Stimulated activated CD4-positive, alpha-beta T cell treated with anti-CD3 and anti-CD28 coated beads, TNF-alpha, amount 100 ng/mL, for 48 hours (primary cell): Measurements from ENCODE around the gene FLOT1.
"Not testable (repeated sequence)": the region's sequence is repeated elsewhere in the genome, so short reads cannot be mapped to it uniquely, and the experiment has no call there.

Experiments used
- DNase-seq, 3 donors: peaks; one replicate each; pipeline ENCODE4 v3.0.0-alpha.2; 2020; ENCODE audit warnings: low read depth in 3 of 3

FLOT1 gene

DNA sequence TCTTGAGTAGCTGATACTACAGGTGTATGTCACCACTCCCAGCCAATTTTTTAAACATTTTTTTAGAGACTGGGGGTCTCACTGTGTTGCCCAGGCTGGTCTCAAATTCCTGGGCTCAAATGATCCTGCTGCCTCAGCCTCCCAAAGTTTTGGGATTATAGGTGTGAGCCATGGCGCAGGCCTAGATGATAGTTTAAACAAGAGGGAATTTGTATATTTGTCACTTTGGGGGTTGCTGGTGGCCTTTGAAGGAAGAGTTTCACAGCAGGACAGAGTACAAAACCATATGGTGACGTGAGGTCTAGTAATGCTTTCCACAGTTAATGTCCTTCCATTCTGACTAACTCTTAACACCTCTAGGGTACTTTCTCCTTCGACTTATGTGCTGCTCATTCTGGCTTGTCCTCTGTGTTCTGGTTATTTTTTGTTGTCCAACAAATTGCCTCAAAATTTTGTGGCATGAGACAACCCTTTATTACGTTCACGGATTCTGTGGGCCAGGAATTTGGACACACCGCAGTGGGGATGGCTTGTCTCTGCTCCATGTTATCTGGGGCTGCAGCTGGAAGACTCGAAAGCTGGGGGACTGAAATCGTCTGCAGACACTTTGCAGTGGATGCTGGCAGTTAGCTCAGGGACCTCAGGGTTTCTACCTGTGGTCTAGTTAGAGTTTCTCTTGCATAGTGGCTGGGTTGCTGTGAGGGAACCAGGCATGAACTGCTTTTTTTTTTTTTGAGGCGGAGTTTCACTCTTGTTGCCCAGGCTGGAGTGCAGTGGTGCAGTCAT lies 24.9 kb upstream of the FLOT1 start:
- DNase-seq, result no peak

DNA sequence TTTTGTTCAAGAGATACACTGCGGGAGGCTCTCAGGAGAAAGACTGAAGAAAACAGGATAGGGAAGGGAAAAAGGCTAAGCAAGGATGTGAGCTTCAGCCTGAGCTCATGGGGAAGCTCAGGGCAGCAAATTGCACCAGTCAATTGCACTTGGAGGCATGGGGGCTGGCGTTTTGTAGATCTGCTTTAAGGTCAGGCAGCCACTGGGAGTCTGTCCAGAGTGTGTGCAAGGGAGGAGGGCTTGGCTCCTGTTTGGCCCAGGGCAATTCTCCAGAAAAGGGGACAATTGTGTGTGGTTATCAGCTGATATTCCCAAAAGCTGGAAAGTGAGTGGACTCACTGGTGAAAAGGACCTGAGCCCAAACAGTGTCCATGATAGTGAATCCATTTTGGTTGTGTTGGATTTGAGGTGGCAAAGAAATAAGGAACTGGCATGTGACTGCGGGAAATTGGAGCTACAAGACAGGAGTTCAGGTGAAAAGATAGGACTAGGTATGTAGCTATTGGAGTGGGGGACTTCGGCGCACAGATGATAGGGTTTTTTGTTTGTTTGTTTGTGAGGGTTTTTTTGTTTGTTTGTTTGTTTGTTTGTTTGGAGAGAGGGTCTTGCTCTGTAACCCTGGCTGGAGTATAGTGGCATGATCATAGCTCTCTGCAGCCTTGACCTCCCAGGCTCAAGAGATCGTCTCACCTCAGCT lies 24.1 kb upstream of the FLOT1 start:
- no peak for DNase-seq

DNA sequence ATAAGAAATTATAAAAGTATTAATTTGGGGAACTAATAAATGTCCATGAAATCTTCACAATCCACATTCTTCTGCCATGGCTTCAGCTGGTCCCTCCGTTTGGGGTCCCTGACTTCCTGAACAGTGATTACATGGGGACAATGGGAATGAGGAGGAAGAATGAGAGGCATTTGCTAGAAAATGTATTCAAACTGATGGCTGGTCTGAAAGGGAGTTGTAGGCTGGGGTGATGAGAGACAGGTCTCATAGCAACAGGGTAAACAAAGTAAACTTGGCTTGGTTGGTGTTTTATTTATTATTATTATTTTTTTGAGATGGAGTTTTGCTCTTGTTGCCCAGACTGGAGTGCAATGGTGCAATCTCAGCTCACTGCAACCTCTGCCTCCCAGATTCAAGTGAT lies 23.0 kb upstream of the FLOT1 start:
- not testable (repeated sequence) for DNase-seq

DNA sequence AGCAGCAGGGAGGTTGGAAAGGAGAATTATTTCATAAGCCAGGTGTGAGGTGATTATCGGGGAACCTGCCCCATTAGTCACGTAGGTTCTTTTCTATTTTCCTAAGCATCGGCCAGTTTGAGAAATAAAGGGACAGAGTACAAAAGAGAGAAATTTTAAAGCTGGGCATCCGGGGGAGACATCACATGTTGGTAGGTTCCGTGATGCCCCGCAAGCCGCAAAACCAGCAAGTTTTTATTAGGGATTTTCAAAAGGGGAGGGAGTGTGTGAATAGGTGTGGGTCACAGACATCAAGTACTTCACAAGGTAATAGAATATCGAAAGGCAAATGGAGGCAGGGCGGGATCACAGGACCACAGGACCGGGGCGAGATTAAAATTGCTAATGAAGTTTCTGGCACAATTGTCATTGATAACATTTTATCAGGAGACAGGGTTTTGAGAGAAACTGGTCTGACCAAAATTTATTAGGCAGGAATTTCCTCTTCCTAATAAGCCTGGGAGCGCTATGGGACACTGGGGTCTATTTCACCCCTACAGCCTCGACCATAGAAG lies 22.1 kb upstream of the FLOT1 start:
- DNase-seq, result not testable (repeated sequence)

DNA sequence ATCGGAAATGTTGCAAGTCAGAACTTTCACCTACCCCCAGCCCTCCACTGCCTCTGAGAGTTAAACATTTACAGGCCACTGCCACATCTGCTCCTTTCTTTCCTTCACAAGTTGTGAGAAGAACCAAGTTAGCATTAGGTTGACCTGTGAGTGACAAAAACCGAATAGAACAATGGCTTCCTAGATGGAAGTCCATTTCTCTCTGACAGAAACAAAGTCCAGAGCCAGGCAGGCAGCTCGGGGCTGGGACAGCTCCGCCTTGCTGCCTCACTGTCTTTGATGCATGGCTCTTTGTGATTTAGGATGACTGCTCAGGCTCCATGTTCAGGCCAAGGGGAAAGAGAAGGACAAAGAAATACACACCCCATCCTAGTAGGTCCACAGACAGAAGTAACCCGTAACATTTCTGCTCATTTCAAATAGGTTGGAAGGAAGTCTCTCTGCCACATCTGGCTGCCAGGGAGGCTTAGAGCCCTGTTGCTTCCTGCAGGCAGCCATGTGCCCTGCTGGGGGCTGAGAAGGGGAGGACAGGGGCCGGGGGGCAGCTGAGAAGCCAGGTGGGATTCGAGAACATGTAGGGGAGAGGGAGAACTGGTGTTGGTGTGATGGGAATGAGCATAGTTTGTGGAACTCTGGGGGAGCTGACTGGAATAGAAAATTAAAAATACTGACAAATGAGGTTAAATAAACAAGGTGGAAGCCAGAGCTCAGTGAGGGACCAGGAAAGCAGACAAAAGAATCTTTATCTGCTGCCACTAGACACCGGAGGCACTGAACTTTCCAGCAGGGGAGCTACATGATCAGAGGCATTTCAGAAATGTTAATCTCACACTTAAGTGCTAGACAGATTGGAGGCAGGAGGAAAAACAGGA lies 21.4 kb upstream of the FLOT1 start:
- DNase-seq, result no peak

DNA sequence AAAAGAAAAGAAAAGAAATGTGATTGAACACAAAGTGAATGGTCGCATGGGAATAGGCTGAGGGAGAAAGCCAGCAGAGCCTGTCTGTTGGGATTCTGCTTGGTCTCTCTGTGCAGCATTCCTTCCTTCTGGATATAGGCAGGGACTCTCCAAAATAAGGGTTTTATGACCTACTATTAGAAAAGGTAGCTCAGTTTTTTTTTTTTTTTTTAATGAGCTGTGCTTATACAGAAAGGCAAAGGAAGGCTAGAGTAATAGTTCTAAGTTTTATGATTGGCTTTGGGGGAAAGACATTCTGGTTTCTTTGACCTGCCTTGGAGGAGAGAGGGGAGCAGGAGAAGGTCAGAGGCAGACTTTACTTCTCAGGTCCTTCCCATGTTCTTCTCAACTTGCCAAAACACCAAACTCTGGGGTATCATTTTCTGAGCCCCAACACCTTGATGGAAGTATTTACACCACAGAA lies 20.7 kb upstream of the FLOT1 start:
- DNase-seq, result no peak

DNA sequence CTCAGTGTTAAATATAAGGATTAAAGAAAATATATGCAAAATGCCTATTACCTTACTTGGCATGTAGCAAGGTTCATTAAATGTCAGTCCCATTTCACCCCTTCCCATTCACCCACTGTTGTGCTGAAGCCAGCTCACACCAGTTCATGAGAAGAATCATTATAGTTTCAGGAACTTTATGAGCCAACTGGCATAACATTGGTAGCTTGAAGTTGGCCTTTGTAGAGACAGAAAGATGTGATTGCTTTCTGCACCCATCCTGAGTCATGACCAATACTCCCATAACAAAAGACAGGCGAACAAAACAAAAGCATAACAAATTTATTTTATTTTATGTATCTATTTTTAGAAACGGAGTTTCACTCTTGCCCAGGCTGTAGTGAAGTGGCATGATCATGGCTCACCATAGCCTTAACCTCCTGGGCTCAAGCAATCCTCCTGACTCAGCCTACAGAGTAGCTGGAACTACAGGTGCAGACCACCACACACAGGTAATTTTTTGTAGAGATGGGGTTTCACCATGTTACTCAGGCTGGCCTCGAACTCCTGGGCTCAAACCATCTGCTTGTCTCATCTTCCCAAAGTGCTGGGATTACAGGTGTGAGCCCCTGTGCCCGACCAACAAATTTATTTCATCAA lies 19.4 kb upstream of the FLOT1 start:
- no peak for DNase-seq

DNA sequence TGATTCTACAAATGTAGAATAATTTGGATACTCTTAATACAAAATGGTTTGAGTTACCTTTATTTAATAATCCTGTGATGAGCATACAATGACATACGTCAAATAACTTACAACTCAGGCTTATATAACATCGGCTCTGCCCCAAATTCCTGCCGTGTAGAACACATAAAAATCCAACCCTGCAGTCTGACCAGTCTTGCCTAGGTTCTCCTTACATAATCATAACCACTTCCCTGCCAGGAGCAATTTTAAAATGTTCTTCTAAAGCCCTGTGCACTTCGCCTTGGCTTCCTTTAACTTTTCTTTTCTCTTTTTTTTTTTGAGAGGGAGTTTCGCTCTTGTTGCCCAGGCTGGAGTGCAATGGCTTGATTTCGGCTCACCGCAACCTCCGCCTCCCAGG lies 18.1 kb upstream of the FLOT1 start:
- no peak for DNase-seq

DNA sequence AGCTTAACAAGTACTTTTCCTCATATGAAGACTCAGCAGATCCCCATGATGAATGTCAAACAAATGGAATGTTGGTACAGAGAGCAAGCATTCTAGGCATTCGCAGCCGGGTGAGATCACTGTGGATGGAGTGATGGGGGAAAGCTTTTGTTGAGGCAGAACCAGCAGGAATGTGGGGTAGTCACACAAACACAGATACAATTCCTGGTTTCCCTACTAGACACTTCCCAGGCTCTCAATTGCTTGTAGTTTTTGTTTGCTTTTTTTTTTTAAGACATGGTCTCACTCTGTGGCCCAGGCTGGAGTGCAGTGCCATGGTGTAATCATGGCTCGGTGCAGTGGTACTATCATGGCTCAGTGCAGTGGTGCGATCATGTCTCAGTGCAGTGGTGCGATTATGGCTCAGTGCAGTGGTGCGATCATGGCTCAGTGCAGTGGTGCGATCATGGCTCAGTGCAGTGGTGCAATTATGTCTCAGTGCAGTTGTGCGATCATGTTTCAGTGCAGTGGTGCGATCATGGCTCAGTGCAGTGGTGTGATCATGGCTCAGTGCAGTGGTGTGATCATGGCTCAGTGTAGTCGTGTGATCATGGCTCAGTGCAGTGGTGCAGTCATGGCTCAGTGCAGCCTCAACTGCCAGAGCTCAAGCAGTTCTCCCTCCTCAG lies 17.2 kb upstream of the FLOT1 start:
- DNase-seq, result no peak

DNA sequence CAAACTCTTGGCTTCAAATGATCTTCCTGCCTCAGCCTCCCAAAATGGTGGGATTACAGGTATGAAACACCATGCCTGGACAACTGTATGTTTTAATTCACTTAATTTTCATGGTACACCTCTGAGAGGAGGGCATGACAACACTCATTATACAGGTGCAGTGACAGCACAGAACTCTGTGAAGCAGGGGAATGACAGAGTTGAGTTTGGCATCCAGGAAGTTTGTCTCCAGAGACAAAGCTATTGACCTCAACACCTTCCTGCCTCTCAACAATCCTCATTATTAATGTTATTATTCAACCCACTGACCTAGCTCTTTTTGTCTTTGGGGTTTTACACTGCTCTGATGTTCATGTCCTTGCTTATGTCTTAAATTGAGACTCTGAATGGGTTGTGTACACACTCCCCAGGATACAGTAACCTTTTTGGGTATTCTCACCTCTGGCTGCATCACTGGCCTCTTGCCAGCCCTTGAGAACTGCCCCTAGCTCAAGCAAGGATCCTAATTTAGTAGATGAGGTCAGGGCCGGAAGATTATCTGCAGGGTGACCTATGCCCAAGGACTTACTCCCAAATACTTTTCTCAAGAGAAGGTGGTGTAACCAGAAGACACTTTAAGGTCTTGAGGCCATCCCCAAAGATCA lies 14.9 kb upstream of the FLOT1 start:
- DNase-seq, result no peak

DNA sequence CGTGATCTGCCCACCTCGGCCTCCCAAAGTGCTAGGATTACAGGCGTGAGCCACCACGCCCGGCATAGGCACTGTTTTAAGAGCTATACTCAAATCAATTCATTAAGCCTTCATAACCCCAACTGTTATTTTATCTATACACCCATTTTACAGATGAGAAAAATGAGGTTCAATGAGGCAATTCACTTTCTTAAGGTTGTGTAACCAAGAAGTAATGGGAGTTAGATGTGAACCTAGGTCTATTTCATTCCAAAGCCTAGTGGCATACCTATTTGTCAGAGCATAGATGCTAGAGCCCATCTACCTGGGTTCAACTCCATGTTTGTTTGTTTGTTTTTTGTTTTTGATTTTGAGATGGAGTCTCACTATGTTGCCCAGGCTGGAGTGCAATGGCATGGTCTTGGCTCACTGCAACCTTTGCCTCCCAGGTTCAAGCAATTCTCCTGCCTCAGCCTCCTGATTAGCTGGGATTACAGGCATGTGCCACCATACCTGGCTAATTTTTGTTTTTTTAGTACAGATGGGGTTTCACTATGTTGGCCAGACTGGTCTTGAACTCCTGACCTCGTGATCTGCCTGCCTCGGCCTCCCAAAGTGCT lies 14.0 kb upstream of the FLOT1 start:
- not testable (repeated sequence) for DNase-seq

DNA sequence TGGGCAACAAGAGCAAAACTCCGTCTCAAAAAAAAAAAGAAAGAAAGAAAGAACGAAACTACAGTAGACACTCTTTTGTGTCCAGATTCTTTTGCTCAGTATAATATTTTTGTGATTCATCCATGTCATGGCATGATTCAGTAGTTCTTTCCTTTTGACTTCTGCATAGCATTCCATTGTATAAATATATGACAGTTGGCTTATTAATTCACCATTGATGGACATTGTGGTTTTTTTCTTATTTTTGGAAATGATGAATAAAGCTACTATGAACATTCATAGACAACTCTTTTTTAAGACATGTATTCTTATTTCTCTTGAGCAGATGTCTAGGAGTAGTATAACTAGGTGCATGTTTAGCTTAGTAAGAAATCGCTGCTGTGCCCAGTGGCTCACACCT lies 12.1 kb upstream of the FLOT1 start:
- no peak for DNase-seq

DNA sequence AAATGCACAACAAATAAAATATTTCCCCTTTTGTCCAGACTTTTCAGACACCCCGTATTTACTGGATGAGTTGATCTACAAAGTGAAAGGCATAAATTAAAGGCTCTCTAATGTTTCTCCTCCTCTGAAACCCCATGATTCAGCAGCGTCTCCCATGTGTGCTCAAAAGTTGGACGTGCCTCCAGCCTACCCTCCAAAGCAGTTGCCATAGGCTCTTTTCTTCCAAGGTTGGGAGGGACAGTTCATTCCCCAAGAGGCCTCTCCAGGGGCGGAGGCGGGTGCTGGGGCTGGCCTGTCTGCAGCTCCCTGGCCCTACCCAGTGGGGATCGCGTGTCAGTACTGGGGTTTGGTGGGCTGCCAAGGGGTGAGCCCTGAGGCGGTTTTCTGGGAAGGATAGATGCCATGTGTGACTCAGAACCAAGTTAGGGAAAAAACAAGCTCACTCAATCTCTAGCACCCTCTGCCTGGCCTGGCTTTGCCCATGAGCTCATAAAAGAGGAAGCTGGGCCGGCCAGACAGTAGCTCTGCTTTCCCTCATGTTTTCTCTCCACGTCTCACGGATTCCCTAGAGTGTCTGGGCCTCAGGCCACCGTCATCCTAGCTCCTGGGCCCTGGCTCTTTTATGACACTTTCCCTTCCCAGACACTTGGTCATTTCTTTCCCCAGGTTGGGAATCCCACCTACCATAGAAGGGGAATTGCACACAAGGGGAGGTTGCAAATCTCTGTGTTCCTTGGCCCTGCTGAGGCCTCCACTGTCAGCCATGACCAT lies 9.9 kb upstream of the FLOT1 start:
- no peak for DNase-seq

DNA sequence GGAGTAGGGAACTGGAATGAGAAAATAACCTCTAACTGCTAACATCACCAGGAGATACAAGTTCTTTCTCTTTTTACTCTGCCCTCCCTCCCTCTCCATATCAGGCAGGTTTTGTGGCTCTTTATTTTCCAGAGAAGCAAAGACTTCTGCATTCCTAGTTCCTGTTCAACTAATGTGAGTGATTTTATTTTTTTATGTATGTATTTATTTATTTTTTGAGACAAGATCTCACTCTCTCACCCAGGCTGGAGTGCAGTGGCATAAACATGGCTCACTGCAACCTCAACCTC lies 7.8 kb upstream of the FLOT1 start:
- no peak for DNase-seq

DNA sequence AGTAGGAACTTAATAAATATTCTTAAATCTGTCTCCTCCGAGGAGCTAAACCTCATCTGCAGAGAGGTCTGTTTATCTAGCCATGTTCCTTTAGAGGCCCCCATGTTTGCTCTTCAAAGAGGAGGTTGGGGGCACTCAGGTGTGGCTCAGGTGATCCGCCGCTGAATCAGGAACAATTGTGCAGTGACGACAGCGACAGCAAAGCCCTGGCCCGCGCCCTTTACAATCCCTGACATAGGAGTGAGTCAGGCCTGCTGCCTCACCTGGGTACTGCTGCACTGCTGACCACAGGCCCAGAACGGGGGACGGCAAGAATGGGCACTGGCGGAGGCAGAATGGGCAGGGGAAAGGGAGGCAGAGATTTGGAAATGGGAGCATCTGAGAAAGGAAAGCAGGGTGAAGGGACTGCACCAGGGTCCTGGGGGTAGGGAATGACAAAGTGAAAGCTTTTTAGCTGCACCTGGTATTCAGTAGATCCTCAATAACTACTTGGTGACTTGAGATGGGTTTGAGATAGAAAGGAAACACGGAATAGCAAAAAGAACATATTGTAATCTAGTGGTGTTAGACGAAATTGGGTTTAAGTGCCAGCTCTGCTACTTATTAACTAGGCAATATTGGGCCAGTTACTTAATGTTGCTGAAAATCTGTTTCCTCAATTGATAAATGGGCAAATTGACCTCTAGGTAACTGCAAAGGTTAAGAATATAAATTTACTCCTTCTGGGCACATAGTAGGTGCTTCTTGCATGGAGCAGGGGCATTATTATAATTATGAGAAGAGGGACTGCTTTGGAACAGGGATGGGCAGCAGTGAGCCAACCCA lies 7.3 kb upstream of the FLOT1 start:
- no peak for DNase-seq

DNA sequence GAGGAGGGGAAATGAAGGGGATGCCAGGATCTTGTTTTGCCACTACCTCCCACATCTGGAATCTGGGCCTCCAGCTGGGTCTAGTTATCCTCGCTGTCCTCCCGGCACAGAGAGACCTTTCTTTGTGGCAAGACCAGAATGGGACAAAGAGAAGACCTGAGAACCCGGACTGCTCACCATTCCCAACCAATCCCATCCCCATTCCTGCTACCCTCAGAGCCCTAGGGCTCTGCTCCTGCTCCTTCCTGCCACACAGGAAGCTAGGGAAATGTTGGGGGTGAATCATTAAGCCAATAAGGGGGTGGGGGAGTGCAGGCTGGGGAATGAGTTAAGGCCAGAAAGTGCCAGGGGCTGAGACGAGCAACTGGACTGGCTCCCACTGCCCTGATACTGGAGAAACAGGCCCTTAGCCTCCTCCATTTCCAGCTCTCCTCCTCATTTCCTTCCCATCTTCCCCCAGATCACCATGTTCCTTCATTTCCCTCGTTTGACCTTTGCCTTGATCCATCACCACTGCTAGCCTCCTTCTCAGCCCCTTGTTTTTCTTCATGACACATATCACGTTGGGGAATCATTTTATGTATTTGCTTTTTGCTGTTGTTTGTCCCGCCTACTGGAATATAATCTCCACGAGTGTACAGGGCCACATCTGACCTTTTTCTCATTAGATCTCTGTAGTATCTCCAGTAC lies 6.5 kb upstream of the FLOT1 start:
- no peak for DNase-seq

DNA sequence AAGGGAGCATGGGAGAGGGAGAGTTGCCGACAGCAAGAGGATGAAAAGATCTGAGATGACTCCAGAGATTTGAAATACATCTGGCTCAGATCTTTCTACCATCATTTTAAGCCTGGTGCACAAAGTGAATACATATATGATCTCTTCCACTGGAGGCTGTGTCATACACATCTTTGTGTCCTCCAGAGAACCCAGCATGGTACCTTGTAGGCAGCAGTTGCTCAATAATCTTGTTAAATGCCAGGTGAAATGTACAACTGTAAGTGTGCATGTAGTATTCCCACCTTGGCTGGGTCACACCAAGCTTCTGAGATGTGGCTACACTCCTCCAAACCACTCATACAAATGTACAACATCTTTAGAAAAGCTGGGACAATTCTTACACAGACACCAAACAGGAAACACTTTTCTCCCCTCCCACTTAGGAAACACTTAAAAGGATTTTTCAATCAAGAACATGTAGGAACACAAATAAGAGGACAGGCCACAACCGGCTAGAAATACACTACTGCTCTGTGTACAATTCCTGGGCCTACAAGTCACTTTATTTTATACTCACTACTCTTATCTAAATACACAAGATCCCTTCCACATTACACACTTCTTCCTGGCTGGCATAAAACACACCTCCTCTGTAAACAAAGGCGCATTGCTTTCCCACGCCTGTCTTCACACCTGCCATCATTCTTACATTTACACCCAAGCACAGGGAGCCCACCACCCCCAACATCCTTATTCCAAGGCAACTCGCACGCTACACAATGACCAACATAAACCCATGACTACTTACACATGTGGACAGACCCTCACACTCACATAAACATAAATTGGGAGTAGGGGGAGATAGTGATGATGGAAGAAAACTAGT lies 5.6 kb upstream of the FLOT1 start:
- no peak for DNase-seq
